Measurements from ENCODE around the gene SPSB3.

Gene SPSB3

DNA sequence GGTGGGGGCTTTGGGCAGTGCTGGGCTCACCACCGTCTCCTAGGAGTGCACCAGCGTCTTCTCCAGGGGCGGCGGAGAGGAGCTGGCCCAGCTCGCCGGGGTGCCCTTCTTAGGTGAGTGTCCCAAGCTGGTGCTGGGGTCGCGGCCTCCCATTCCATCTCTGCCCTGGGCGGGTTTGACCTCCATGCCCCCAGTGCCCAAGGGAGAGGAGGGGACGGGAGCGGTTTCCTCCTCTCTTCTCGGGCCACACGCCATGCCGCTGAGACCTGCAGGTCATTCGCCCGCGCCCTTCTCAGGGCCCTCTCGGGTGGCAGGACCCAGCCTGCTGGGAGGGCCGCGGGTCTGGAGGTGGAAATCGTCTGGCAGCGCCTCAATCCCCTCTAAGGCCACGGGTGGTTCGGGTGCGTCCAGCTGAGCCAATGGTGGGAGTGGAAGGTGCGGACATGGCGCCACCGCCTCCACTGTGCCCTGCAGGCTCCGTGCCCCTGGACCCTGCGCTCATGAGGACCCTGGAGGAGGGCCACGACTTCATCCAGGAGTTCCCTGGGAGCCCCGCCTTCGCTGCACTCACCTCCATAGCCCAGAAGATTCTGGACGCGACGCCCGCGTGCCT is 5.8 kb upstream of the SPSB3 start:
- ATAC-seq (ENCODE audit: low read depth): no peak
- DNase-seq (ENCODE audit: low spot score in 2 of 2): no peak
- Mint-ChIP-seq H3K9me3 (no peaks in the 10 kb centered on the region), H3K36me3 (peaks cover 4% of the 10 kb centered on the region), H3K27ac (no peak overlapping the region), H3K27me3 (no peaks in the 10 kb centered on the region), H3K4me1 (peaks cover 6% of the 10 kb centered on the region), H3K4me3 (no peak overlapping the region)

DNA sequence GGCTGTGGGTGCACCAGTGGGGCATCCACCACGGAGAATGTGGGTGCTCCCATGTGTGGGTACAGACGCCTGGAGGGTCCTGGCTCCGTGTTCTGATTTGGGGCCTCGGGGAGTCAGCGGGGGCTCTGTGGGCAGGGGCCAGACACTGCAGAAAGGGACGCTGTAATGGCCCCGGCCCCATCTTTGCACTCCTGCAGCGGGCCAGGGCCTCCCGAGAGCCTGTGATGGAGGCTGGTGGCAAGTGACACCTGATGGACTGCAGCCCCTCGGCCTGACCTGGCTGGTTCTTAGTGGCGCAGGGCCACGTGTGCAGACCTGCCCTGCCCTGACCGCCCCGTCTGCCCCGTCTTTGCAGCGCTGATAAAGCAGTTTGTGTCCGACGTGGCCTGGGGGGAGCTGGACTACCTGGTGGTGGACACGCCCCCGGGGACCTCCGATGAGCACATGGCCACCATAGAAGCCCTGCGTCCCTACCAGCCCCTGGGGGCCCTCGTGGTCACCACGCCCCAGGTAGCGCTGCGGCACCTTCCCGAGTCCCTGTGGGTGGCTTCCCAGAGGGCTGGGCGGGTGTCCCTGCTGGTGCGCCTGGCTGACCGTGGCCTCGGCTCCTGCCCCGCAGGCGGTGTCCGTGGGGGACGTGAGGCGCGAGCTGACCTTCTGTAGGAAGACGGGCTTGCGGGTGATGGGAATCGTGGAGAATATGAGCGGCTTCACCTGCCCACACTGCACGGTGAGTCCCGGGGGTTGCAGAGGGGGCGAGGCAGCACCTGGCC is 5.1 kb upstream of the SPSB3 start:
- Mint-ChIP-seq H3K9me3 (no peaks in the 10 kb centered on the region), H3K27ac (no peak overlapping the region), H3K4me3 (no peak overlapping the region), H3K36me3 (peaks cover 4% of the 10 kb centered on the region), H3K4me1 (peaks cover 7% of the 10 kb centered on the region), H3K27me3 (no peaks in the 10 kb centered on the region)
- DNase-seq (ENCODE audit: low spot score in 2 of 2) (no peak), ATAC-seq (ENCODE audit: low read depth) (no peak)

GRCh38 chr16:1787056-1787321 is 4.6 kb upstream of the SPSB3 start:
- ATAC-seq (ENCODE audit: low read depth) (no peak), DNase-seq (ENCODE audit: low spot score in 2 of 2) (no peak)
- Mint-ChIP-seq H3K9me3 (no peaks in the 10 kb centered on the region), H3K4me1 (peaks cover 7% of the 10 kb centered on the region), H3K36me3 (peaks cover 4% of the 10 kb centered on the region), H3K27ac (no peak overlapping the region), H3K4me3 (no peak overlapping the region), H3K27me3 (no peaks in the 10 kb centered on the region)

DNA sequence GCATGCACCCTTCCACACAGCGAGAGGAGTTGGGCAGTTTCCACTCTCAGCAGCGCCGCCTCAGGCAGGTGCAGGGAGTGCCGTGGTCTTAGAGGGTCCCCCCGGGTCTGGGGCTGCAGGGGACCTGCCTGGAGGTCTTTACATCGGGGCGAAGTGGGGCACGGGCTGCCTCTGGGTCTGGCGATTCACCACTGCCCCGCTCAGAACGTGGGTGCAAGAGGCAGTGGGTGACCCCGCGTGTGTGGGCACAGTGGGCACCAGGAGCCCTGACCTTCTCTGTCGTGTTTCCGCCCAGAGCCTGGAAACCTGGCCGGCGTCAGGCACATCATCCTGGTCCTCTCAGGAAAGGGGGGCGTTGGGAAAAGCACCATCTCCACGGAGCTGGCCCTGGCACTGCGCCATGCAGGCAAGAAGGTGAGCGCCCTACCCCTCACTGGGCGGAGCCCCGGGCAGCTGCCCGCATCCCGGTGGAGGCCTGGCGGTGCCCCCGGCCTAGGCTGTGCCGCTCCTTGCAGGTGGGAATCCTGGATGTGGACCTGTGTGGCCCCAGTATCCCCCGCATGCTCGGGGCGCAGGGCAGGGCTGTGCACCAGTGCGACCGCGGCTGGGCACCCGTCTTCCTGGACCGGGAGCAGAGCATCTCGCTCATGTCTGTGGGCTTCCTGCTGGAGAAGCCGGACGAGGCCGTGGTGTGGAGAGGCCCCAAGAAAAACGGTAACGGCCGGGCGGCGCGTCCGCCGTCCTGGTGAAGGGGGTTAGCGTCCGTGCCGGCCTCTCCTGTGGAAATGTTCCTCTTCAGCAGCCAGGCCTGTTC is 4.1 kb upstream of the SPSB3 start:
- Mint-ChIP-seq H3K9me3 (no peaks in the 10 kb centered on the region), H3K36me3 (peaks cover 4% of the 10 kb centered on the region), H3K4me3 (no peak overlapping the region), H3K4me1 (peaks cover 12% of the 10 kb centered on the region), H3K27me3 (no peaks in the 10 kb centered on the region), H3K27ac (no peak overlapping the region)
- DNase-seq (ENCODE audit: low spot score in 2 of 2) (no peak), ATAC-seq (ENCODE audit: low read depth) (no peak)

DNA sequence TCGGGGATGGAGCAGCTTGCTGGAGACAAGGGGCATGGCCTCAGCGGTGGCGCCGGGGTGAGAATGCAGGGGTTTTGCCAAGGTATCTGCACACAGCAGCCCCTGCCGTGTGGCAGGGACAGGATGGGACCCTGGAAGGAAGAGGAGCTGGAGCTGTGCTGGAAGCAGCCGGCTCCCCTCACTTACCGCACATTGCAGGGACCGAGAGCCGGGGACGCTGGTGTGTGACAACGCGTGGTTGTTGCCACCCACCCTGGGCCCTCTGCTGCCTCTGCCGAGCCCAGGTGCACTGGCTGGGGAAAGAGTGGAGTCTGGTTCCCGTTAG is 3.4 kb upstream of the SPSB3 start:
- DNase-seq (ENCODE audit: low spot score in 2 of 2) (no peak), ATAC-seq (ENCODE audit: low read depth) (no peak)
- Mint-ChIP-seq H3K4me3 (no peak overlapping the region), H3K4me1 (peaks cover 12% of the 10 kb centered on the region), H3K27me3 (no peaks in the 10 kb centered on the region), H3K36me3 (peaks cover 4% of the 10 kb centered on the region), H3K9me3 (no peaks in the 10 kb centered on the region), H3K27ac (no peak overlapping the region)

DNA sequence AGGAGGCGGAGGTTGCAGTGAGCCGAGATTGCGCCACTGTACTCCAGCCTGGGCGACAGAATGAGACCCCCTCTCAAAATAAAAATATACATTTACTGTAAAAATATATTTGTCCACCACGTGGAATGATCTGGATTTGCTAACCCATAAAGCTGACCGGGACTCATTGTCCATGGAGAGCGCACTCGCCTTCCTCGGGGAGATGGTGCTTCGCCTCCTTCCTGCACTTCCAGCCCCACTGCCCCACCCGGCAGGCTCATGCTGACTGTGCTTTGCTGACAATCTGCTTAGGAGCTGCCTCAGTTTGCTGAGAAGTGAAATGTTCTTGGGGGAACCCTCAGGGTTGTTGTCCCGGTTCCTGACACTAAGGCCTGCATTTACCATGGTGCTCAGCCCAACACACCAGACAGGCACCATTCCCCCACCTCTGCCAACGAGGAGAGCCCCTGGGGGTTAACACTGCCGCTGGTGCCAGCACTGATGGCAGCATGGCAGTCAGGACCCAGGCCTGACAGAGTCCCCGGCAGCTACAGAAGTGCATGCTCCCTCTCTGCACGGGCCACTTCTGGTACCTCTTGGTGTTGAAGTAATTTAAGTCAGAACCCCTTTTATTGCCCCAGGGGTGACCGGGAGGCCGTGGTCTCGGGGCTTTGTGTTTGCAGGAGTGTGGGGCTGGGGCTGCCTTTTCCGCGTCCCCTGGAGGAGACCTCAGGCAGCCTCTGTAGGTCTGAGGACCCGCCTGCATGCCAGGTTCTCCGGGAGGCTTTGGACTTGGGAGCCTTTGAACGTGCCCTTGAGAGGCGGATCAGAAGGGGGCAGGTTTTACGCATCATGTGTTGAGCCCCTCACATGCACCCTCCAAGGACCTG is 2.8 kb upstream of the SPSB3 start:
- no peaks in the 10 kb centered on the region for H3K9me3 Mint-ChIP-seq
- H3K36me3 Mint-ChIP-seq: peaks cover 4% of the 10 kb centered on the region
- no peaks in the 10 kb centered on the region for H3K27me3 Mint-ChIP-seq
- H3K4me3 Mint-ChIP-seq: peak overlapping the region; percentile 57
- no peak overlapping the region for H3K27ac Mint-ChIP-seq
- DNase-seq (ENCODE audit: low spot score in 2 of 2) (no peak), ATAC-seq (ENCODE audit: low read depth) (no peak)
- H3K4me1 Mint-ChIP-seq: peaks cover 12% of the 10 kb centered on the region

DNA sequence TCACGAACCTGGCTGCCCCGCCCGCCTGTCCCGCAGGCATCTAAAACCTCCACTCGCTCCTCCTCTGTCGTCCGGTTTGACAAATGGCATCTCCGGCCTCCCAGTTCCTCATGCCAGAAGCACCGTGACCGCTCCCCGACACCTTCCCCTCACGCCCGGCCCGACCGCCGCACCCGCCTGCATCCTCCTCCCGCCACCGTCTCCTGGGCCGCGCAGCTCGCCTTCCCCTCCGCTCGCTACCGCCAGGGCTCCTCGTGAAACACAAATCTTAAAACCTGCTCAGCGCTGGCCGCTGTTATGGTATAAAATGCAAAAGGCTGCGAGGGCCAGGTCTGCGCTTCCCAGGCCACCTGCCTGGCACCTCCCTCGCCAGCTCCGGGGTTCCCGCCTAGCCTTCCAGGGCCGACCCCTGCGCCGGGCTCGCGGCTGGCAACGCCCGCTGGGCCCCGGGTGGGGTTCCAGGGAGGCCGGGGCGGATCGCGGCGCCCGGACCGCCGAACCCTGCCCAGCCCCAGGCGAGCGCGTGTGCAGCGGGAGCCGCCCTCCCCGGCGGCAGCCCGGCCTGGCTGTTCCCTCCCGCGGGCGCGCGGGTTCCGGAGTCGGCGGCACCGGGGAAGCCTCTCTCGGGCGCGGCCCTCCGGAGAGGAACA is 488 bp downstream of the SPSB3 start:
- peak; percentile 8 for ATAC-seq (ENCODE audit: low read depth)

GRCh38 chr16:1781254-1781653 is 1.1 kb downstream of the SPSB3 start:
- DNase-seq (ENCODE audit: low spot score in 2 of 2) (peak in 1 of 2 donors; percentile 10), ATAC-seq (ENCODE audit: low read depth) (no peak)
- Mint-ChIP-seq H3K36me3 (peaks cover 2% of the 10 kb centered on the region), H3K27ac (peak overlapping the region; percentile 43), H3K4me3 (peak overlapping the region; percentile 83), H3K9me3 (no peaks in the 10 kb centered on the region), H3K4me1 (peaks cover 13% of the 10 kb centered on the region), H3K27me3 (no peaks in the 10 kb centered on the region)

More for the DNA sequence above, 488 bp downstream of the SPSB3 start:
- Mint-ChIP-seq H3K4me3 (peak overlapping the region; percentile 88), H3K27ac (peak overlapping the region; percentile 43), H3K9me3 (no peaks in the 10 kb centered on the region), H3K36me3 (peaks cover 2% of the 10 kb centered on the region), H3K4me1 (peaks cover 13% of the 10 kb centered on the region), H3K27me3 (no peaks in the 10 kb centered on the region)
- DNase-seq (ENCODE audit: low spot score in 2 of 2): no peak

GRCh38 chr16:1780677-1781072 is 1.7 kb downstream of the SPSB3 start:
- Mint-ChIP-seq H3K27me3 (no peaks in the 10 kb centered on the region), H3K36me3 (peaks cover 2% of the 10 kb centered on the region), H3K4me1 (peaks cover 13% of the 10 kb centered on the region), H3K9me3 (no peaks in the 10 kb centered on the region), H3K4me3 (peak overlapping the region; percentile 14), H3K27ac (no peak overlapping the region)
- ATAC-seq (ENCODE audit: low read depth) (no peak), DNase-seq (ENCODE audit: low spot score in 2 of 2) (no peak)

GRCh38 chr16:1779741-1780676 is 2.4 kb downstream of the SPSB3 start:
- Mint-ChIP-seq H3K36me3 (peaks cover 2% of the 10 kb centered on the region), H3K4me1 (peaks cover 12% of the 10 kb centered on the region), H3K27ac (no peak overlapping the region), H3K27me3 (no peaks in the 10 kb centered on the region), H3K4me3 (no peak overlapping the region), H3K9me3 (no peaks in the 10 kb centered on the region)
- DNase-seq (ENCODE audit: low spot score in 2 of 2) (no peak), ATAC-seq (ENCODE audit: low read depth) (no peak)

DNA sequence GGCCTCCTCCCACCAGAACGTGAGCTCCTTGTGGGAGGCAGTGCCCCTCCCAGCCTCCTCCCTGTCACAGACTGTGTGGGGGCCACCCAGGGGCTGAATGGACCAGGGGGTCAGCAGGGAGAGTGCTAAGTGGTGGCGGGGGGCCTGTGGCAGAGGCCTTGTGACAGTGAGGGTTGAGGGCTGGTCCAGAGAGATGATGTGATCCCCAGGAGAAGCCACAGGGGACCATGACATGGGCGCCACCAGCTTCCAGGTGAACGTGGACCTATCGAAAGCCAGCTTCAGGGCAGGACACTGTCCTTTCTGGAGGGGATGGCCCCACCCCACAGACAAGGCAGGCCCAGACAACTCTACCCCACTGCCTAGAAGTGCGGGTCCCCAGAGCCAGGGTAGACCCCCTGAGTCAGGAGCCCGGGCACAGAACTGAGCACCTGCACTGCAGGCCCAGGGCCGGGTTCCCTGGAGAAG is 3.1 kb downstream of the SPSB3 start:
- Mint-ChIP-seq H3K4me1 (peaks cover 11% of the 10 kb centered on the region), H3K4me3 (no peak overlapping the region), H3K27ac (no peak overlapping the region), H3K27me3 (no peaks in the 10 kb centered on the region), H3K9me3 (no peaks in the 10 kb centered on the region), H3K36me3 (peaks cover 2% of the 10 kb centered on the region)
- ATAC-seq (ENCODE audit: low read depth) (no peak), DNase-seq (ENCODE audit: low spot score in 2 of 2) (no peak)

DNA sequence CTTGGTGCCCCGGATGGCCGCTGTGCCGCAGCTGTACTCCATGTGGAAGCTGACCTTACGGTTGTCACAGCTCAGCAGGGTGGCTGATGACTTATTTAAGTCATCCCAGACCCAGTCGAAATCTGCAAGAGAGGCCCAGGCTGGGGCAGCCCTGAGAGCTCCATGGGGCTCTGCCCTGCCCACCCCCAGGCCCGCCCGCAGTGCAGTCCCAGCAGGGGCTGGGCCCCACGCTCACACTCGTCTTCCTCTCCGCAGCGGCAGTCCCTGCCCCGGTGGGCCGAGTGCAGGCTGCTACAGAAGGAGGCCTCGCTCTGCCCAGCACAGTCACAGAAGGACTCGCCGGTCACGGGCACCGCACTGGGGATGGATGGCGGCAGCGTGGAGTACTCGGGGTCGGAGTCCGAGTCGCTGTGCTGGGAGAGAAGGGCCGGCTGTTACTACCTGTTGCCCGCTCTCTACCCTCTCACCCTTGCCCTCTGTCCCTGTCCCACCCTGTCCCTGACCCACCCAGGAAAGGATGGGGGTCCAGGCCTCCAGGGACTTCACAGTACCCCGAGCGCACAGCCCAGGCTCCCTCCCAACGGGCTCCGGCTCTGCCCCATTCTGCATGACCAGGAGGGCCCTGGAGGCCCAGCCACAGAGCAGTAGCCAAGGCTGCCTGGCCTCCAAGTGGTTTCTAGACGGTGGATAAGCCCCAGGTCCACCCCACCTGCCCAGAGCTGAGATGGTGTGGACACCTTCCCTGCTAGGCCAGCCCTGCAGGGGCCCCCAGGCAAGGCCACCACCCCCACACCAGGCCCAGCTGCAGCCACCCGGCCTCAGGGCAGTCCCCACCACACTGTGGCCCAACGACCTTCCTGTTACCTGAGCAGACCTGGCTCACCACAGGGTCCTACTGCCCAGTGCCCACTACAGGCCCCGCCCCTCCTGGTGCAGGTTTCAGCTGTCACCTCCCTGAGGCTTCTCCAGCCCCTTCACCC is 3.9 kb downstream of the SPSB3 start:
- no peaks in the 10 kb centered on the region for H3K27me3 Mint-ChIP-seq
- H3K36me3 Mint-ChIP-seq: peaks cover 2% of the 10 kb centered on the region
- no peak overlapping the region for H3K27ac Mint-ChIP-seq
- no peaks in the 10 kb centered on the region for H3K9me3 Mint-ChIP-seq
- ATAC-seq (ENCODE audit: low read depth): no peak
- DNase-seq (ENCODE audit: low spot score in 2 of 2): no peak
- no peak overlapping the region for H3K4me3 Mint-ChIP-seq
- peaks cover 11% of the 10 kb centered on the region for H3K4me1 Mint-ChIP-seq

All from memory B cell (primary cell).